NCI-H69 (cell line): ENCODE measurements around the gene GEN1.
"Not testable (repeated sequence)": the region's sequence is repeated elsewhere in the genome, so short reads cannot be mapped to it uniquely, and the experiment has no call there.

Source experiments
- DNase-seq: peaks from one replicate; lab custom pipeline; 2025; lab: John Stamatoyannopoulos, UW

Gene GEN1

DNA sequence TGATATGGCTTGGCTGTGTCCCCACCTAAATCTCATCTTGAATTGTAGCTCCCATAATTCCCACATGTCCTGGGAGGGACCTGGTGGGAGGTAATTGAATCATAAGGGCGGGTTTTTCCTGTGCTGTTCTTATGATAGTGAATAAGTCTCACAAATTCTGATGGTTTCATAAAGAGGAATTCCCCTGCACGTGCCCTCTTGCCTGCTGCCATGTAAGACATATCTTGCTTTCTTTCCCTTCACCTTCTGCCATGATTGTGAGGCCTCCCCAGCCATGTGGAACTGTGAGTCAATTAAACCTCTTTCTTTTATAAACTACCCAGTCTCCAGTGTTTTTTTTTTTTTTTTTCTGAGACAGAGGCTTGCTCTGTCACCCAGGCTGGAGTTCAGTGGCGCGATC, 69.7 kb downstream of the GEN1 start:
- DNase-seq = not testable (repeated sequence)

DNA sequence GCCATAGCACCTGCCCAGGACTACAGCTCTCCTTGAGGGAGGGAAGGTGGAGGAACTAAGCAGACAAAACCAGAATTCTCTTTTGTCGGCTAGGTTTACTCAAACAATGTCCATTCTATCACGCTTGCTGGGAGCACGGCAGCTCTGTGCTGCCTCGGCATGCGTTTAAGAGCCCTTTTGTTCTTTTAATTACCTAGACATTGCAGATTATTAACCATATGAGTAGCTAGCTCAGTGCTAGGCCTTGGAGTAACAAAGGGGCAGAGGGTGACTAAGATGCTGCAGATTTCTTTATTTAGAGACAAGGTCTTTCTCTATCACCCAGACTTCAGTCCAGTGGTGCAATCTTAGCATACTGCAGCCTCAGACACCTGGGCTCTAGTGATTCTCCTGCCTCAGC, 73.4 kb downstream of the GEN1 start:
- DNase-seq = peak; percentile 61

DNA sequence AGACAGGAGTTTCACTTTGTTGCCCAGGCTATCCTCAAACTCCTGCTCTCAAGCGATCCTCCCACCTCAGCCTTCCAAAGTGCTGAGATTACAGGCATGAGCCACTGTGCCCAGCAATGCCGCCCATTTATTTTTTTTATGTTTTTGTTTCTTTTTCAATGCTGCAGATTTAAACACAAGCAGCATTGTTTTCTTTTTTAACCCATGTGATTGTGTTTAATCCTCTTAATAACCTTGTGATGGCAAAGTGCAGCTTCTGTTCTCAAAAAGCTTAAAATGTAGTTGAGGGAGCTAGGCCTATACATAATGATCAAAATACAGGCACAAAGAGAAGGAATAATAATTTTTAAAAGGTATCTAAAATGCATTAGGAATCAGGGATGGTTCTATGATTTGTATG, 73.8 kb downstream of the GEN1 start:
- no peak for DNase-seq

DNA sequence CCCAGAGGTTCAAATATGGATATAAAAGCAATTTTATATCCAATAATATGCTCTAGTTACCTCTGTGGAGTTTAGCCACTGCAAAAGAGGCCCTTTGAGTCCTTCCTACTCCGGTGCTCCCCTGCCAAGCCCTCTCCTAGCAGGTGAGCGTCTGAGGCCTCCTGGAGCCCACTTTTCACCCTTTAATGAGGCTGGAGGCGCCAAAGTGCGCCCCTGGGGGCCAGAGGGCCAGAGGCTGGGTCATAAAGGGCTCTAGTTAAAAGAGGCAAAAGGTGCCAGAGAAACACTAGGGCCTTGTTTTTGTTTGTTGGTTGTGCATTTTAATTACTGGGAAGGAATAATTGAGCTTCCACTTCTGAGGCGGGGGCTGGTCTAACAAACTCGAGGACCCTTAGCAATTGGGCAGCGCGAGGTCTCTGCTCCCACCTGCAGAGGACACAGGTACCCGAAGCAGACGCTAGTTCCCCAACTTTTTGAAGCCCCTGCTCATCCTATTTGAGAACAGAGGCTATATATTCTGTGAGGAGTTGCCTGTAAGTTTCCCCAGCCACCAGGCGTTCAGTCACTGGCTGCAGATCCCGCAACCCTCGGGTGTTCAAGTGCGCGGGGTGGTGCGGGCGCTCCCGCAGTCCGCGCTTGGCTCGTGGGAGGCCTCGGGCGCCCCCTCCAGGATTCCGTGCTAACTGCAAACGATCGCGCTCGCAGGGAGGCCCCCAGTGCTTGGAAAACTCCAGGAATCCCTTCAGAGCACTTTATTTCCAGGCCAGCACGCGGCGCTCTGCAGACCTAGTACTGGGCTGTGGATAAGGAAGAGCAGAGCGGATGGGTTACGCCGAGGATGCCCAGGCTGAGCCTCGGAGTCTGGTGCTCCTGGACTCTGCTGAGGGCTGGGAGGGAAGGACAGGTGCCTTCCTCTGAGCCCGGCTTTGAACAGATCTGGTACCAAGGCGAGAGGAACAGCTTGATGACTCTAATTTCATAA, 76.4 kb downstream of the GEN1 start:
- DNase-seq = no peak

DNA sequence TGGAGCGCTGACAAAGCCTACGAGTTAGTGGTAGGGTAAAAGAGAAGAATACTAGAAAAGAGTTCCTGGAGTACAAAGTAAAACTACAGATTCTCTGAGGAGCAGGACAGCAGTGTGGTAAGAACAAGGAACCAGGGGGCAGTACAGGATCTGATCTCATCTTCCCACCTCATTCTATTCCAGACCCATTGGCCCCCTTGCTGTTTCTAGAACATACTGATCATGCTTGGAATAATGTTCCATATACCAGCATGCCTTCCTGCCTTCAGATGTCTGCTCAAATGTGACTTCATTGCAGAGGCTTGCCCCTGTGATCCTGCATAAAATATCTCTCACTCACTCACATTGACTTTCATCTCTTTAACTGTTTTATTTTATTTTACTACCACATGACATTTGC, 81.6 kb downstream of the GEN1 start:
- DNase-seq = no peak
